Measurements from ENCODE around the gene EPB42.

DNA sequence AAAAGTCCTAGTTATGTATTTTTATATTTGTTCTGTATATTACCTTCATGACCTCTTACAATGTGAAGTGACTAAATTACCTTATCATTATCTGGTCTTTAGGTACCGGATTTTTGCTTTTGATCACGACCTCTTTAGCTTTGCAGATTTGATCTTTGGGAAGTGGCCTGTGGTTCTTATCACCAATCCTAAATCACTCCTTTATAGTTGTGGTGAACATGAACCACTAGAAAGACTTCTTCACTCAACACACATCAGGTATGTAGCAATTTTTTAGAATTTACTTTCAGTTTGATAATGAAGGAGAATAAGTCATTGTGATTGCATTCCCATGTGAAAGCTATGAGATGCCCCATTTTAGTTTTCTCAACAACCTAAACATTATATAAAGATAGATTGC, 69.1 kb downstream of the EPB42 start:
- TF ChIP-seq, protein P1, sequence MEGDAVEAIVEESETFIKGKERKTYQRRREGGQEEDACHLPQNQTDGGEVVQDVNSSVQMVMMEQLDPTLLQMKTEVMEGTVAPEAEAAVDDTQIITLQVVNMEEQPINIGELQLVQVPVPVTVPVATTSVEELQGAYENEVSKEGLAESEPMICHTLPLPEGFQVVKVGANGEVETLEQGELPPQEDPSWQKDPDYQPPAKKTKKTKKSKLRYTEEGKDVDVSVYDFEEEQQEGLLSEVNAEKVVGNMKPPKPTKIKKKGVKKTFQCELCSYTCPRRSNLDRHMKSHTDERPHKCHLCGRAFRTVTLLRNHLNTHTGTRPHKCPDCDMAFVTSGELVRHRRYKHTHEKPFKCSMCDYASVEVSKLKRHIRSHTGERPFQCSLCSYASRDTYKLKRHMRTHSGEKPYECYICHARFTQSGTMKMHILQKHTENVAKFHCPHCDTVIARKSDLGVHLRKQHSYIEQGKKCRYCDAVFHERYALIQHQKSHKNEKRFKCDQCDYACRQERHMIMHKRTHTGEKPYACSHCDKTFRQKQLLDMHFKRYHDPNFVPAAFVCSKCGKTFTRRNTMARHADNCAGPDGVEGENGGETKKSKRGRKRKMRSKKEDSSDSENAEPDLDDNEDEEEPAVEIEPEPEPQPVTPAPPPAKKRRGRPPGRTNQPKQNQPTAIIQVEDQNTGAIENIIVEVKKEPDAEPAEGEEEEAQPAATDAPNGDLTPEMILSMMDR (IDR thresholded peaks at IDR 0.05), result no peak
- no peak for TF ChIP-seq POLR2A (IDR thresholded peaks at IDR 0.05)
